ENCODE results near the gene ANGPT4. TPM values are rescaled to one million over a fixed set of nuclear protein-coding genes. Genes with fewer than 3 reads are reported as not detected.

Gene ANGPT4, protein sequence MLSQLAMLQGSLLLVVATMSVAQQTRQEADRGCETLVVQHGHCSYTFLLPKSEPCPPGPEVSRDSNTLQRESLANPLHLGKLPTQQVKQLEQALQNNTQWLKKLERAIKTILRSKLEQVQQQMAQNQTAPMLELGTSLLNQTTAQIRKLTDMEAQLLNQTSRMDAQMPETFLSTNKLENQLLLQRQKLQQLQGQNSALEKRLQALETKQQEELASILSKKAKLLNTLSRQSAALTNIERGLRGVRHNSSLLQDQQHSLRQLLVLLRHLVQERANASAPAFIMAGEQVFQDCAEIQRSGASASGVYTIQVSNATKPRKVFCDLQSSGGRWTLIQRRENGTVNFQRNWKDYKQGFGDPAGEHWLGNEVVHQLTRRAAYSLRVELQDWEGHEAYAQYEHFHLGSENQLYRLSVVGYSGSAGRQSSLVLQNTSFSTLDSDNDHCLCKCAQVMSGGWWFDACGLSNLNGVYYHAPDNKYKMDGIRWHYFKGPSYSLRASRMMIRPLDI
- under 1 TPM; 0.30 to 0.39 TPM for total RNA-seq
- under 1 TPM; 0.50 to 0.57 TPM for polyA plus RNA-seq (ENCODE audit: insufficient read length in 2 of 2)
- long read RNA-seq, donor 1 = 0 reads
- long read RNA-seq, donor 2 = 0 reads
- long read RNA-seq, donor 3 = 0 reads
- long read RNA-seq, donor 4 = 0 reads

DNA sequence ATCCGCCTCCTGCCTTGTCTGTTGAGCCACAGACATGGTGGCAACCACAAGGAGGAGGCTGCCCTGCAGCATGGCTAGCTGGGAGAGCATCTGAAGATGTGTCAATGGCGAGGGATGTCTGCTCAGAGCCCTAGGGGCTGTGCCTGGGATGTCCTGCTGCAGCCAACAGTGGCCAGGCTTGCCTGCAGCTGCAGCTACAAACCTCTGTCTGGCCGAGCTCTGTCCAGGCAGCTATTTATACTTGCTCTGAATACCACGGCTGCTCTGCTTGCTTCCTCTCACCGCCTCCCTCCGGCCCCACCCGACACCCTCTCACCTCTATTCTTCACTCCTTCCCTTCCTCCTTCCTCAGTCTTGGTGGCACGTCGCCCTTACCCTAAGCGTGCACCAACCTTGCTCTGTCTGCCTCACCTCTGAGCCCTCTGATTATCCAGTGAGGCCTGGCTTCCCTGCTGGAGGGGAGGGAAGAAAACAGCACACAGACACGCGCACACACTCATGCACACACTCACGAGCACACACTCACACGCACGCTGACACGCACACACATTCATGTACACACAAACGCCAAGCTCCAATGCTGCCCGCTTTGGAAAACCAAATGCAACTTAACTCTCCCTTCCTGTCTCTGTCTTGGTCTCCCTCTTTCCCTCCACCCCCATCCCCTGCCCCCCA lies at the start of gene ANGPT4:
TSS of gene ANGPT4 (minus strand) at position 210 of the 675 bp plus-strand sequence. CDS start at position 90, 120 bp downstream.
- Histone ChIP-seq H3K4me1 (ENCODE audit: control insufficient read depth, insufficient read depth, low read length) (peaks cover 21% of the 10 kb centered on the region), H3K9me3 (ENCODE audit: control insufficient read depth, insufficient read depth, low read length) (no peaks in the 10 kb centered on the region), H3K36me3 (ENCODE audit: control insufficient read depth, insufficient read depth, low read length) (no peaks in the 10 kb centered on the region), H3K27me3 (ENCODE audit: control insufficient read depth, insufficient read depth, low read length) (no peaks in the 10 kb centered on the region), H3K4me3 (ENCODE audit: low read depth, low read length) (no peak within 1 kb of the TSS), H3K27ac (ENCODE audit: low read depth, low read length) (no peak within 1 kb of the TSS)
- DNase-seq (ENCODE audit: low read depth in 4 of 6, low spot score in 6 of 6) = no peak
- WGBS (ENCODE audit: insufficient coverage) = 48% methylated on average over 13 of the region's 18 CpGs

GRCh38 chr20:963795-964194 lies 47.7 kb upstream of the ANGPT4 start:
- WGBS (ENCODE audit: insufficient coverage) = 88% methylated on average over 10 of the region's 10 CpGs
- H3K27ac ChIP-seq (ENCODE audit: low read depth, low read length) = no peak overlapping the region
- DNase-seq (ENCODE audit: low read depth in 4 of 6, low spot score in 6 of 6) = no peak
- H3K4me1 ChIP-seq (ENCODE audit: control insufficient read depth, insufficient read depth, low read length) = peaks cover 3% of the 10 kb centered on the region
- H3K36me3 ChIP-seq (ENCODE audit: control insufficient read depth, insufficient read depth, low read length) = peaks cover 3% of the 10 kb centered on the region
- no peaks in the 10 kb centered on the region for H3K27me3 ChIP-seq (ENCODE audit: control insufficient read depth, insufficient read depth, low read length)
- no peak overlapping the region for H3K4me3 ChIP-seq (ENCODE audit: low read depth, low read length)
- H3K9me3 ChIP-seq (ENCODE audit: control insufficient read depth, insufficient read depth, low read length) = no peaks in the 10 kb centered on the region

DNA sequence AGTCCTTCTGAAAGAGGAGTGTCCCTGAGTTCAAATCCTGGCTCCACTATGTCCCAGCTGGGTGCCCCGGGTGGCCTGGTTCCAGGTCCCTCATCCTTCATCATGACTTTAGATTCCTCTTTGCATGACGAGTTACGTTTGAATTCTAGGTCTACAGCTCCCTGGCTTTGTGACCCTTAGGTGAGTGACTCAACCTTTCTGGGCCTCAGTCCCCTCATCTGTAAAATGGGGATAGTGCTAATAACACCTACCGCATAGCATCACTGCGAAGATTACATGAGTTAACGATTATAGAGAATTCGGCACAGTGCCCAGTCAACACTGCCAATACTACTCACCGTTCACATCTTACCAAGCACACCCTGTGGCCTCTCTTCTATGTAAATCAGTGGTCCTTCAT lies 46.5 kb upstream of the ANGPT4 start:
- H3K4me1 ChIP-seq (ENCODE audit: control insufficient read depth, insufficient read depth, low read length) = peaks cover 3% of the 10 kb centered on the region
- 100% methylated on average over 3 of the region's 8 CpGs for WGBS (ENCODE audit: insufficient coverage)
- H3K9me3 ChIP-seq (ENCODE audit: control insufficient read depth, insufficient read depth, low read length) = no peaks in the 10 kb centered on the region
- no peak overlapping the region for H3K27ac ChIP-seq (ENCODE audit: low read depth, low read length)
- no peaks in the 10 kb centered on the region for H3K27me3 ChIP-seq (ENCODE audit: control insufficient read depth, insufficient read depth, low read length)
- no peak overlapping the region for H3K4me3 ChIP-seq (ENCODE audit: low read depth, low read length)
- DNase-seq (ENCODE audit: low read depth in 4 of 6, low spot score in 6 of 6) = no peak
- H3K36me3 ChIP-seq (ENCODE audit: control insufficient read depth, insufficient read depth, low read length) = peaks cover 3% of the 10 kb centered on the region

DNA sequence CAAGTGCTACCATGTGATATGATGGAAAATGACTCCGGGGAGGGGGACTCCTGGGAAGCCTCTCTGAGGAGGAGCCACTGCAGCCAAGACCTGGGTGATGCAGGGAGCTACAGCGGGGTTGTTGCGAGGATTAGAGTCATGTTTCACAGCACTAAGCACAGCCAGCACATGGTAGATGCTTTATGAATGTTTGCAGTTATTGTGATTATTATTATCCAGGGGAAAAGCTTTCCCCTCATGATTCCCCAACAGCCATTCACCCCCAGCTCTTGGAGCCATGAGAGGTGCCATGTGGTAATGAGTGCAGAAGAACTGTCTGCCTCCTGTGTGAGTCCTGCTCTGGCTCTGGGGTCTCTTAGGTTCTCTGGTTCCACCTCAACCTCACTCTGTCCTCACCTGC lies 46.1 kb upstream of the ANGPT4 start:
- Histone ChIP-seq H3K27me3 (ENCODE audit: control insufficient read depth, insufficient read depth, low read length) (no peaks in the 10 kb centered on the region), H3K9me3 (ENCODE audit: control insufficient read depth, insufficient read depth, low read length) (no peaks in the 10 kb centered on the region), H3K27ac (ENCODE audit: low read depth, low read length) (no peak overlapping the region), H3K4me3 (ENCODE audit: low read depth, low read length) (no peak overlapping the region), H3K36me3 (ENCODE audit: control insufficient read depth, insufficient read depth, low read length) (peaks cover 3% of the 10 kb centered on the region), H3K4me1 (ENCODE audit: control insufficient read depth, insufficient read depth, low read length) (peaks cover 3% of the 10 kb centered on the region)
- 92% methylated on average over 1 of the region's 3 CpGs for WGBS (ENCODE audit: insufficient coverage)
- no peak for DNase-seq (ENCODE audit: low read depth in 4 of 6, low spot score in 6 of 6)

DNA sequence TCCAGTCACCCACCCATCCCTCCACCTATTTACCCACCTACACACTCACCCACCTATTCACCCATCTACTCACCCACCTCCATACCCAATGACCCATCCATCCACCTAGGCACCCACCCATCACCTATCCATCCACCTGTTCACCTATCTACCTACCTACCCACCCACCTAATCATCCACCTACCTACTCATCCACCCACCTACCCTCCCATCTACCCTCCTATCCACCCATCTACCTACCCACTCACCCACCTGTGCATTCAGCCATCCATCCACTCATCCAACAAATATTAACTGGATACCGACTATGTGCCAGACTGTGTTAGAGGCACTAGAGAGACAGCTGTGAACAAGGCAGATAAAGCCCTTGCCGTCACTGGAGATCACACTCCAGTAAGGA lies 45.6 kb upstream of the ANGPT4 start:
- no peak for DNase-seq (ENCODE audit: low read depth in 4 of 6, low spot score in 6 of 6)
- Histone ChIP-seq H3K27me3 (ENCODE audit: control insufficient read depth, insufficient read depth, low read length) (no peaks in the 10 kb centered on the region), H3K36me3 (ENCODE audit: control insufficient read depth, insufficient read depth, low read length) (peaks cover 3% of the 10 kb centered on the region), H3K4me3 (ENCODE audit: low read depth, low read length) (no peak overlapping the region), H3K4me1 (ENCODE audit: control insufficient read depth, insufficient read depth, low read length) (peaks cover 3% of the 10 kb centered on the region), H3K27ac (ENCODE audit: low read depth, low read length) (no peak overlapping the region), H3K9me3 (ENCODE audit: control insufficient read depth, insufficient read depth, low read length) (no peaks in the 10 kb centered on the region)
- WGBS (ENCODE audit: insufficient coverage) = 70% methylated on average over 1 of the region's 2 CpGs

DNA sequence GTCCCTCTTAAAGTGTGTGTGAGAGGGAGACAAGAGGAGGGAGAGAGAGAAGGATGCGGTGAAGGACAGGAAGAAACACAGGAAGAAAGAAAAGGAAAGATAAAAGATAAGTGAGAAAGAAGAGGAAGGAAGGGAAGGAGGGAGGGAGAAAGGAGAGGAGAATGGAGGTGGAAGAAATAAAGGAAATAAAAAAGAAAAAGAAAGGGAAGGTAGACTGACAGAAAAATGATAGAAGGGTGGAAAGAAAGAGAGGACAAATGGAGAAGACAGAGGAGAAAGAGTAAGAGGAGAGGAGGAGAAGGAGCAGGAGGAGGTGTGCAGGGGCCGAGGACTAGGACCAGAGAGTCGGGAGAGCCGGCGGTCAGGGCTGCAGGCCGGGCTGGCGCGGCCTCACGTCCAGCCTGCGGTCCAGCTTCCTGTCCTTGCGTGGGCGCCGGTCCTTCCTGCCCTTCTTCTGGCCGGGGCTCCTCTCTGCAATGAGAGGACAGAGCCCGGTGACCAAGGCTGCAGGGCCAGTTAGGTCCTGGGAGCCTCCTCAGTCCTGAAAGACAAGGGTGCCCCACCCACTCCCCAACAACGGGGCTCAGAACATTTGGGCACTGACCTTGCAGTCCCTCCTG lies 44.0 kb upstream of the ANGPT4 start:
- peaks cover 3% of the 10 kb centered on the region for H3K36me3 ChIP-seq (ENCODE audit: control insufficient read depth, insufficient read depth, low read length)
- DNase-seq (ENCODE audit: low read depth in 4 of 6, low spot score in 6 of 6) = no peak
- no peaks in the 10 kb centered on the region for H3K27me3 ChIP-seq (ENCODE audit: control insufficient read depth, insufficient read depth, low read length)
- 89% methylated on average over 16 of the region's 16 CpGs for WGBS (ENCODE audit: insufficient coverage)
- H3K4me3 ChIP-seq (ENCODE audit: low read depth, low read length) = no peak overlapping the region
- H3K4me1 ChIP-seq (ENCODE audit: control insufficient read depth, insufficient read depth, low read length) = peaks cover 7% of the 10 kb centered on the region
- no peak overlapping the region for H3K27ac ChIP-seq (ENCODE audit: low read depth, low read length)
- no peaks in the 10 kb centered on the region for H3K9me3 ChIP-seq (ENCODE audit: control insufficient read depth, insufficient read depth, low read length)

DNA sequence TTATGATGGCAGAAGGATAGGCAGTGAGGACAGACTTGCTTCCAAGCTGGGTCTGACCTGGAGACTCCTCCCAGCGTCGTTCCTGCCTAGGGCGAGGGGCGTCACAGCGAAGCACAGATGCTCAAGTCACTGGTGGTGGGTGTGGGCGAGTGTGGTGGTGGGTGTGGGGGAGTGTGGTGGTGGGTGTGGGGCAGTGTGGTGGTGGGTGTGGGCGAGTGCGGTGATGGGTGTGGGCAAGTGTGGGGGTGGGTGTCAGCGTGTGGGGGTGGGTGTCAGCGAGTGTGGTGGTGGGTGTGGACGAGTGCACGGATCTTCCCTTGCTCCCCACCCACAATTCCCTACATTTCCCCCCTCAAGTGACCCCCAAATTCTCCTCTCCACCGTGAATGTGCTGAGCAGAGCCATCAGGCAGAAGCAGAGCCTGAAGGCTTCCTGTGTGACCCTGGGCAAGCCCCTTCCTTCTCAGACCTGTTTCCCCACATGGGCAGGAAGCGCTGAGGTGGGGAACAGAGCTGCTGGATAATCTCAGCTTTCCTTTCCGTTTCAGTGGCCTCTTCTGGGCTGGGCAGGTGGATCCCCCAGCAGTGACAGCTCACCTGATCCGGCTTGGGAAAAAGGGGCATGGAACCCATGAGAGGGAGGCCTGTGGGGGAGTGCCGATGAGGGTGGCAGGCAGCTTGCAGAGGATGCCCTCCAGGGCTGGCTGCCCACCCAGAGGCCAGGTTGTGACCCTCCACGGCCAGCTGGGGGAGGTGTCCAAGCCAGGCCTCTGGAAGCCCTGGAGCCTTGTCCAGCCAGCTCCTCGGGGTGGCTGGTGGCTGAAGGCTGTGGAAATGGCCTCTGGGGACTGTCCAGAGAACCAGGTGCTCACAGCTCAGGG lies 43.0 kb upstream of the ANGPT4 start:
- WGBS (ENCODE audit: insufficient coverage) = 69% methylated on average over 12 of the region's 19 CpGs

DNA sequence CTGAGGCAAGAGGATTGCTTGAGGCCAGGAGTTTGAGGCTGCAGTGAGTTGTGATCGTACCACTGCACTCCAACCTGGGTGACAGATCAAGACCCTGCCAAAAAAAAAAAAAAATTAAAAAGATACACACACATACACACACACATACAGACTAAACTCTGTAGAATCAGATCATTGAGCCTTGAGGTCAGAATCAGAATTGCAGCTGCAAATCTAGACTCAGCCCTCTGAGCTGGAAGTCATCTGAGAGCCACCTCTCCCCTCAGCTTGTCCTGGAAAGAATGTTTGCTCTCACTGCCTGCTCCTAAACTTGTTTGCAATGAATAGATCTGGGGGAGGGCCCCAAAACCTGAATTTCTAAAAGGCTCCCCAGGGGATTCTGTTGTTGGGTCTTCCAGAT lies 41.4 kb upstream of the ANGPT4 start:
- no peak for DNase-seq (ENCODE audit: low read depth in 4 of 6, low spot score in 6 of 6)

More for the DNA sequence above, 43.0 kb upstream of the ANGPT4 start:
- Histone ChIP-seq H3K9me3 (ENCODE audit: control insufficient read depth, insufficient read depth, low read length) (no peaks in the 10 kb centered on the region), H3K27ac (ENCODE audit: low read depth, low read length) (no peak overlapping the region), H3K27me3 (ENCODE audit: control insufficient read depth, insufficient read depth, low read length) (no peaks in the 10 kb centered on the region), H3K4me3 (ENCODE audit: low read depth, low read length) (no peak overlapping the region), H3K36me3 (ENCODE audit: control insufficient read depth, insufficient read depth, low read length) (peaks cover 3% of the 10 kb centered on the region), H3K4me1 (ENCODE audit: control insufficient read depth, insufficient read depth, low read length) (peaks cover 7% of the 10 kb centered on the region)
- DNase-seq (ENCODE audit: low read depth in 4 of 6, low spot score in 6 of 6) = no peak

More for the DNA sequence above, 41.4 kb upstream of the ANGPT4 start:
- Histone ChIP-seq H3K4me3 (ENCODE audit: low read depth, low read length) (no peak overlapping the region), H3K27ac (ENCODE audit: low read depth, low read length) (no peak overlapping the region), H3K27me3 (ENCODE audit: control insufficient read depth, insufficient read depth, low read length) (no peaks in the 10 kb centered on the region), H3K9me3 (ENCODE audit: control insufficient read depth, insufficient read depth, low read length) (no peaks in the 10 kb centered on the region), H3K36me3 (ENCODE audit: control insufficient read depth, insufficient read depth, low read length) (no peaks in the 10 kb centered on the region), H3K4me1 (ENCODE audit: control insufficient read depth, insufficient read depth, low read length) (peaks cover 7% of the 10 kb centered on the region)
- WGBS (ENCODE audit: insufficient coverage) = no CpG with 5 or more reads among the region's 1 CpG
